Thyroid gland (tissue), 4 donors: ENCODE data around the gene SLC37A1.

Experiments used
- POLR2A ChIP-seq, 2 donors: fragments of 450-650 bp; IDR thresholded peaks; one replicate each; pipeline ENCODE4 v1.6.1; 2017; ENCODE audit warnings: antibody characterized with exemption in 2 of 2, mild to moderate bottlenecking in 2 of 2, moderate library complexity in 1 of 2
- TF ChIP-seq, protein P1 (sequence below), 6 experiments: fragments of 200-600 bp in 3 of 6; fragments of 450-650 bp in 3 of 6; sonication (generic) in 3 of 6; IDR thresholded peaks; one replicate each; pipeline ENCODE4 v1.5.1; 2016 to 2019; ENCODE audit warnings: antibody characterized with exemption in 6 of 6, mild to moderate bottlenecking in 2 of 6, inconsistent platforms in 1 of 6, moderate library complexity in 1 of 6

DNA sequence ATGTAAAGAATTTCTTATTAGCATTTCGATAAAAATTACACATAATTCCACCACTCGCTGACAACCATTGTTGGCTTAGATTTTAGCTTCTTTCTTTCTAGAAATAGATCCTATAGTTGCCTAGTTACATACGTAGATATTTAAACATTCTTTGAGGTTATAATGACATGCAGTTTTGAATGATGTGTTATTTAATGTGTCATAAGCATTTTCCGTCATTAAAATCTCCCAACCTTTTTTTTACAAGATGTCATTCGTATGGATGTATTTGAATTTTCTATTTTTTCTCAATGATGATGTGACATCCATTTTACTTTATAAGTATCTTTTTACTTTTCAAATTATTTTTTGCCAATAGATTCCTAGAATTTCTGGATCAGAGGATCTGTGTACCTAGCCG is 44.7 kb downstream of the SLC37A1 start:
- TF ChIP-seq, protein P1, sequence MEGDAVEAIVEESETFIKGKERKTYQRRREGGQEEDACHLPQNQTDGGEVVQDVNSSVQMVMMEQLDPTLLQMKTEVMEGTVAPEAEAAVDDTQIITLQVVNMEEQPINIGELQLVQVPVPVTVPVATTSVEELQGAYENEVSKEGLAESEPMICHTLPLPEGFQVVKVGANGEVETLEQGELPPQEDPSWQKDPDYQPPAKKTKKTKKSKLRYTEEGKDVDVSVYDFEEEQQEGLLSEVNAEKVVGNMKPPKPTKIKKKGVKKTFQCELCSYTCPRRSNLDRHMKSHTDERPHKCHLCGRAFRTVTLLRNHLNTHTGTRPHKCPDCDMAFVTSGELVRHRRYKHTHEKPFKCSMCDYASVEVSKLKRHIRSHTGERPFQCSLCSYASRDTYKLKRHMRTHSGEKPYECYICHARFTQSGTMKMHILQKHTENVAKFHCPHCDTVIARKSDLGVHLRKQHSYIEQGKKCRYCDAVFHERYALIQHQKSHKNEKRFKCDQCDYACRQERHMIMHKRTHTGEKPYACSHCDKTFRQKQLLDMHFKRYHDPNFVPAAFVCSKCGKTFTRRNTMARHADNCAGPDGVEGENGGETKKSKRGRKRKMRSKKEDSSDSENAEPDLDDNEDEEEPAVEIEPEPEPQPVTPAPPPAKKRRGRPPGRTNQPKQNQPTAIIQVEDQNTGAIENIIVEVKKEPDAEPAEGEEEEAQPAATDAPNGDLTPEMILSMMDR (IDR thresholded peaks at IDR 0.05): no peak
- no peak for TF ChIP-seq POLR2A (IDR thresholded peaks at IDR 0.05)
